ENCODE results near the gene FSD1L. TPM values are rescaled to one million over a fixed set of nuclear protein-coding genes. Genes with fewer than 3 reads are reported as not detected.
A peak's percentile ranks its signal among the peaks of the same experiment; 100 is the strongest.

FSD1L gene
- total RNA-seq, 2 donors from 2014 or later: 13.4 to 14.3 TPM

DNA sequence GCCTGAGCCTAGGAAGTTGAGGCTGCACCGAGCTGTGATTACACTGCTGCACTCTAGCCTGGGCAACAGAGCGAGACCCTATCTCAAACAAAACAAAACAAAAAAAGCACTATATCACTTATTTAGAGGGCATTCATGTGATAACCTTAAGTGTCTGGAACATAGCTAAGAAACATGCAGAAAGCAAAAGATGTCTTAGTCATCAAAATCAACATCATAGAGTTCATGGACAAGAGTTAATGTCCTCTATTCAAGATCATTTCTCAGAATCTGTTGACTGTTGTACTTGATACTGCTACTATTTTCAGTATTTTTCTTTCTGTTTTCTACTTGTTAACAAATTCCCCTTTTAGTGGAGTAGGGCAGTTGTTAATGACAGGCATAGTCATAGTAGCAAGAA is 25.4 kb downstream of the FSD1L start:
- H3K4me1 Mint-ChIP-seq: peaks cover 4% of the 10 kb centered on the region
- peaks cover 25% of the 10 kb centered on the region for H3K36me3 Mint-ChIP-seq (ENCODE audit: low read depth)

DNA sequence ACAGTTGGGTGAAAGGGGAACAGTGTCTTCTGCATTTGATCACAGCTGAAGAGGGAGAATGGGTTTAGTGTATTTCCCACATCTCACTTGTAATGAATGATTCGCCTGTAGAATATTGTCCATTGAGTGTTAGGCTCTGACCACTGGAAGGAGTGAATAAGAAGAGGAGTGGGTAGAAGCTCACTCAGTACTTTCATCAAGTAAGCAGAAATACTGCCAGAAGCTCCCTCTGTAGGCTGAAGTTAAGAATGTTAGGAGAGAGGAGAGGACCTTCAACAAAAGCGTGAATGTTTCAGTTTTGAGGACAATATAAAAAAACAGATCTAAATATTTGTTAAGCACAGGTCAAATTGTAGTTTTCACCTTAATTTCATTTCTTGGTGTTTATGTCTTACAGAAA is 27.5 kb downstream of the FSD1L start:
- H3K36me3 Mint-ChIP-seq (ENCODE audit: low read depth): peaks cover 5% of the 10 kb centered on the region
- no peak overlapping the region for H3K4me3 ChIP-seq (ENCODE audit: low read length)
- H3K36me3 ChIP-seq (ENCODE audit: control insufficient read depth, insufficient read depth, low read length): peaks cover 48% of the 10 kb centered on the region
- H3K9me3 ChIP-seq (ENCODE audit: control insufficient read depth, low read length): no peaks in the 10 kb centered on the region
- no peak overlapping the region for H3K27ac ChIP-seq (ENCODE audit: low read depth, low read length)
- no peak overlapping the region for H3K27ac Mint-ChIP-seq
- DNase-seq: no peak
- WGBS, 2 experiments (ENCODE audit: insufficient coverage in 1 of 2, insufficient read length in 1 of 2): 71% methylated on average over 2 of the region's 2 CpGs; no CpG with 5 or more reads in 1 of the 2 experiments
- TF ChIP-seq, protein P1, sequence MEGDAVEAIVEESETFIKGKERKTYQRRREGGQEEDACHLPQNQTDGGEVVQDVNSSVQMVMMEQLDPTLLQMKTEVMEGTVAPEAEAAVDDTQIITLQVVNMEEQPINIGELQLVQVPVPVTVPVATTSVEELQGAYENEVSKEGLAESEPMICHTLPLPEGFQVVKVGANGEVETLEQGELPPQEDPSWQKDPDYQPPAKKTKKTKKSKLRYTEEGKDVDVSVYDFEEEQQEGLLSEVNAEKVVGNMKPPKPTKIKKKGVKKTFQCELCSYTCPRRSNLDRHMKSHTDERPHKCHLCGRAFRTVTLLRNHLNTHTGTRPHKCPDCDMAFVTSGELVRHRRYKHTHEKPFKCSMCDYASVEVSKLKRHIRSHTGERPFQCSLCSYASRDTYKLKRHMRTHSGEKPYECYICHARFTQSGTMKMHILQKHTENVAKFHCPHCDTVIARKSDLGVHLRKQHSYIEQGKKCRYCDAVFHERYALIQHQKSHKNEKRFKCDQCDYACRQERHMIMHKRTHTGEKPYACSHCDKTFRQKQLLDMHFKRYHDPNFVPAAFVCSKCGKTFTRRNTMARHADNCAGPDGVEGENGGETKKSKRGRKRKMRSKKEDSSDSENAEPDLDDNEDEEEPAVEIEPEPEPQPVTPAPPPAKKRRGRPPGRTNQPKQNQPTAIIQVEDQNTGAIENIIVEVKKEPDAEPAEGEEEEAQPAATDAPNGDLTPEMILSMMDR (conservative IDR thresholded peaks at IDR 0.05): peak; percentile 74
- H3K4me1 Mint-ChIP-seq: peaks cover 4% of the 10 kb centered on the region
- no peaks in the 10 kb centered on the region for H3K9me3 Mint-ChIP-seq
- H3K4me3 Mint-ChIP-seq: no peak overlapping the region
- no peaks in the 10 kb centered on the region for H3K27me3 ChIP-seq (ENCODE audit: control insufficient read depth, insufficient read depth, low read length, poor library complexity, severe bottlenecking)
- no peaks in the 10 kb centered on the region for H3K27me3 Mint-ChIP-seq (ENCODE audit: insufficient read depth)
- H3K4me1 ChIP-seq (ENCODE audit: control insufficient read depth, insufficient read depth, low read length): no peaks in the 10 kb centered on the region
- H3K9ac ChIP-seq (ENCODE audit: extremely low read depth, low read length, poor library complexity, severe bottlenecking): no peak overlapping the region

More for the DNA sequence above, 25.4 kb downstream of the FSD1L start:
- H3K4me3 ChIP-seq (ENCODE audit: low read length): no peak overlapping the region
- no peak overlapping the region for H3K4me3 Mint-ChIP-seq
- no peaks in the 10 kb centered on the region for H3K4me1 ChIP-seq (ENCODE audit: control insufficient read depth, insufficient read depth, low read length)
- no peak overlapping the region for H3K27ac ChIP-seq (ENCODE audit: low read depth, low read length)
- H3K9me3 Mint-ChIP-seq: peaks cover 3% of the 10 kb centered on the region
- no peak for DNase-seq
- H3K9ac ChIP-seq (ENCODE audit: extremely low read depth, low read length, poor library complexity, severe bottlenecking): no peak overlapping the region
- H3K27me3 Mint-ChIP-seq (ENCODE audit: insufficient read depth): no peaks in the 10 kb centered on the region
- H3K27ac Mint-ChIP-seq: peak overlapping the region; percentile 56
- 97% methylated on average over 2 of the region's 2 CpGs; no CpG with 5 or more reads in 1 of the 2 experiments for WGBS, 2 experiments (ENCODE audit: insufficient coverage in 1 of 2, insufficient read length in 1 of 2)
- peaks cover under 1% of the 10 kb centered on the region for H3K9me3 ChIP-seq (ENCODE audit: control insufficient read depth, low read length)
- H3K27me3 ChIP-seq (ENCODE audit: control insufficient read depth, insufficient read depth, low read length, poor library complexity, severe bottlenecking): no peaks in the 10 kb centered on the region
- TF ChIP-seq, protein P1 (conservative IDR thresholded peaks at IDR 0.05): no peak
- peaks cover 58% of the 10 kb centered on the region for H3K36me3 ChIP-seq (ENCODE audit: control insufficient read depth, insufficient read depth, low read length)

DNA sequence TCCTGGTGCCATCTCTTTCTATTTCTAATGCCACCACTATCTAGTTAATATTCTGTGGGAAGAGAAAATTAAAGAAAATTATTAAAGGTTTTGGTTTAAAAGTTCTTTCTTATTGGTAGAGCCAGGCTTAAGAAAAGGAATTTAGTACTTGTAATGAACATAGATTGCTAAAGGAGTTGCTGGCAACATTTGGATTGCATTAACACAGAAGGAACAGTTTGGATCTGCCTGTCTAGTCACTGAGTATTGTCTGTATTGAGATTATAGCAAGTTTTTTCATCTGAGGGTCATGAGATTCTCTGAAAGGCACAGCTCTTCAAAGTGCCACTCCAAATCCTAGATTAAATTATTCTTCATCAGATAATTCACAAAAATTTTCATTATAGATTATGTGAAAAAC is 32.0 kb downstream of the FSD1L start:
- Histone ChIP-seq H3K9ac (ENCODE audit: extremely low read depth, low read length, poor library complexity, severe bottlenecking) (no peak overlapping the region), H3K9me3 (ENCODE audit: control insufficient read depth, low read length) (no peaks in the 10 kb centered on the region), H3K36me3 (ENCODE audit: control insufficient read depth, insufficient read depth, low read length) (peaks cover 29% of the 10 kb centered on the region), H3K27ac (ENCODE audit: low read depth, low read length) (no peak overlapping the region), H3K4me3 (ENCODE audit: low read length) (no peak overlapping the region), H3K4me1 (ENCODE audit: control insufficient read depth, insufficient read depth, low read length) (no peaks in the 10 kb centered on the region), H3K27me3 (ENCODE audit: control insufficient read depth, insufficient read depth, low read length, poor library complexity, severe bottlenecking) (no peaks in the 10 kb centered on the region)
- Mint-ChIP-seq H3K4me1 (peaks cover 4% of the 10 kb centered on the region), H3K4me3 (no peak overlapping the region), H3K27ac (no peak overlapping the region), H3K9me3 (no peaks in the 10 kb centered on the region), H3K36me3 (ENCODE audit: low read depth) (peaks cover 3% of the 10 kb centered on the region), H3K27me3 (ENCODE audit: insufficient read depth) (no peaks in the 10 kb centered on the region)
- TF ChIP-seq, protein P1 (conservative IDR thresholded peaks at IDR 0.05): no peak
- no peak for DNase-seq

All from endodermal cell (in vitro differentiated cells).